ENCODE results near the gene CEP126.

CEP126 gene

DNA sequence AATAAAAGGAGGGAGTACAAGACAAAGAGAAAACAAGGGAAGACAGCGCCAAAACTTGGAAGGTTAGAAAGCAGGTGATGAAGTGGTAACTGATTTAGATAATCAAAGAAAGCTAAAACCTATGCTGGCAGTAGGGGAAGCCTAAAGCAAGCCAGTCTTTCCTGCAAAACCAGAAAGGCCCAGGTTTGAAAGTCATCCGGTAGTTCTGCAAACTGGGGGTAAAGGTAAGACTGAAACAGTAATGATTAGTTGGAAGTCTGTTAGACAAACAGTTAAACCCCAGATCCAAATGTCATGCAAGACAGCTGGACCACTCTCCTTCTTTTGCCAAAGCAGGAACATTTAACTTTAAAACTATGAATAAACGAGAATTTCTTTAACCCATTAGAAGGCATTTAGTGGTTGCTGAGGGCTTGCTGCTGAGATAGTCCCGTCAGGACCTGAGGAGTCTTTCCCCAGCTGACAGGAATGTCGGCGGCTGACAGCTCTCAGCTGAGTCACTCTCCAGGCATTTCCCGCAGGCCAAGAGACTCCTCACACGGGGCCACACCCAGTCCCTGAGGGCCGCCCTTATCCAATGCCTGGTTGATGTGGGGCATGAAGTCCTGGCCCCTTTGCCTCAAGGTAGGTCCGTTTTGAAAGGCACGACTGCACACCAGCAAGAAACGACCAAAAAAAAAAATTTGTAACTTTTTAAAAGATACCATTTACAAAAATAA, 96.1 kb downstream of the CEP126 start:
- no peak for DNase-seq

DNA sequence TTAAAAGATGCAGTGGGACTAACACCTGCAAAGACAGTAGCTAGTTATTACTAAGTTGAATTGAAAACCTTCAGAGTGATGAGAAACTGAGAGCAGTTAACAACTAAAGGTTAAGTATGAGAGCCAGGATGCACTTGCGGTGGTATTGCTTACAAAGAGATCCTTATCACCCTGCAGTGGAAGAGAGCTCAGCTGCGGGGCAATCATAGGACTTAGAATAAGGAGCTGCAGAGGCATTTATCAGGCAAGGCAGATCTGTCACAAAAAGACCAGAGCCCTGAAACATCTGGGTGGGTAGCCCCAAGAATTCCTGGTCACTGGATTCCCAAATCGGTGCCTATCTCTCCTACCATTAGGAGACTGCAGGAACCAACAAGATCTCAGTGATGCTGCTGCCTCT, 98.1 kb downstream of the CEP126 start:
- no peak for DNase-seq

DNA sequence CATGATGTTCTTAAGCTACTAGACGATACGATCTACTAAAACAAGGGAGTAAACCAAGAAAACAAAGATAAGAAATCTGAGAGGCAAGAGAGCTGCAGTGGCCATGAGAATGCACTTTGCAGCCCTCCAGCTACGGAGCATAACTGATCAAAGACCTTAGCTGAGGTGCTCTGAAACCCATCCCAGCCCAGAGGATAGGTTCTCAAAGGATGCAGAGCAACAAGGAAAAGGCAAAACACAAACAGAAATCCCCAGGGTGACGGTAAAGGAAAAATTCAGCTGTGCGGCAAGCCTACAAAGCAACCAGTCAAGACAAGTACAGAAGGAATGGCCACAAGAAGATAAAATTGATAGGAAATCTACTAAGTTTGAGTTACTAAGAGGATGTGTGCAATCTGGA, 99.9 kb downstream of the CEP126 start:
- DNase-seq: no peak

DNA sequence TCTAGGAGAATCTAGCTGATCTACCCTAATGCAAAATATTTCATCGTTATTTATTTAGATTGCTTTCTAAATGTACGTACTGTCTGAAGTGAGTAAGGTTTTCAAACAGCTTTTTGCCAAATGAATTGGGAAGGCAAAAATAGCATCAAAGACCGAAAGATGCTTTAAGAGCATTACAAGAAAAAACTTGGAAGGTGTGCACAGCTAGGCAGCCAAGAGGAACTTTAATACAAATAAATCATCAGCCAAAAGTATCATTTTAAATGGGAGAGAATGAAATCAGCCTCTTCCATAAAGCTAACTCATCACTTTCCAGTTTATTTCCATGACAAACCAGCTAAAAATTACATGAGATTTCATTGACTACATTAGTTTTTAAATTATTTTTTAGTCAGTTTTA, 102.2 kb downstream of the CEP126 start:
- DNase-seq: no peak

DNA sequence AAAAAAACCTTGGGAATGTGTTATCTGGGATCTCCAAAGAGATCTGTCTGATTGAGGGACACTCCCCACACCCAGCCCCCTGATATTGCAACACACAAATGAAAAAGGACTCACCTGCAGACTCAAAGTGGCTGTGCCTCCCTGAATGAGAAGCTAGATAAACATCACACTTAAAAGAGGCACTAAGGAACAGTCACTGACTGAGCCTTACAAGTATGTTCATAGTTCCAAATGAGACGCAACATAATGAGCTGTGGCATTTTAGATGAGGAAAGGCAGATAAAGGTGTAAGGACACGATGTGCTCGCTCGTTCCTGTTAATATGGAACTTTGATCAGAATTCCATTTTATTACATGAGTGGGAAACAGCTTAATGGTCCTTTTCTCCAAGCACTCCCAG, 111.4 kb downstream of the CEP126 start:
- DNase-seq: no peak

DNA sequence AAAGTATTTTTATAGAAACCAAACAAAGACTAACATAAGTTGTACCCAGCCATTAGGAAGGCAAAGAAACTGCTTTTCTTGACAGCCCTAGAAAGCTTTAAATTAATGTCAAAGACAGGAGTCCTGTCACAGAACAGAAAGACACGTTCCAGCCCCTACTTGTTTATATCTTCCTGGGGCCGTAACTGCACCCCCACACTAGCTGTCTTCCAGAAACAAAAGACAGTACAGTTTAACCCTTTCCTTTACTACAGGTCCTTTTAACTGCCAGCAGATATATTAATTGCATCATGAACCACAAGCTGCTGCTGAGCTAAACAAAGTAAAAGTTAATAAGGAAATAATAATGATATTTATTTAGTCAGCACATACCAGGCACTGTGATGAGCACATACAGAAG, 112.1 kb downstream of the CEP126 start:
- no peak for DNase-seq

DNA sequence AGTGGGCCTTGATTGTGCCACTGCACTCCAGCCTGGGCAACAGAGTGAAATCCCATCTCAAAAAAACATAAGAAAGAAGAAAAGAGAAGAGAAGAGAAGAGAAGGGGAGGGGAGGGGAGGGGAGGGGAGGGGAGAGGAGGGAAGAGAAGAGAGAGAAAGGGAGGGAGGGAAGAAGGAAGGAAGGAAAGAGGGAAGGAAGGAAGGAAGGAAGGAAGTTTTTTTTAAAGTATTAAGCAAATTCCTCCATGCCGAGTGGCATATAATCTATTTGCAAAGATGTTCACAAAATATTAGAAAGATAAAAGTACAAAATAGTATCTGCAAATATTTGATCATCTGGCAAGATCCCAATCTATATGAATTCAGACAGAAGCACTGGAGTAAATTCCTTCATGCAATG, 121.9 kb downstream of the CEP126 start:
- no peak for DNase-seq

DNA sequence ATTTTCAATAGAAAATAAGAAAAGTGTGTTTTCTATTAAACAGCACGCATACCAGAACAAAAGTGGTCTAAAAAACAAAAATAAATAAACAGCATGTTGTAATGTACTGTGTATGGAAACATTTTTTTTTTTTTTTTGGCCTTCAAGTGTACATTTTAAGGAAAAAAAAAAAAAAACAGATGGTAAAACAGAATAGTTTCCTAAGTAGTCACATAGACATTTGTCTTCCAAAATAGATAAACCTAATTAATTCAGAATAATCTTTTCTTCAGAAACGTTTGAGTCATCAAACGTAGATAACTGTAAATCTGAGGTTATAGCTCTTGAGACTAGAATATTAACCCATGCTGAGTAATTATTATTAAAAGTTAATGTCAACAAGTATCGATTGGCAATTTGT, 132.0 kb downstream of the CEP126 start:
- DNase-seq: no peak

DNA sequence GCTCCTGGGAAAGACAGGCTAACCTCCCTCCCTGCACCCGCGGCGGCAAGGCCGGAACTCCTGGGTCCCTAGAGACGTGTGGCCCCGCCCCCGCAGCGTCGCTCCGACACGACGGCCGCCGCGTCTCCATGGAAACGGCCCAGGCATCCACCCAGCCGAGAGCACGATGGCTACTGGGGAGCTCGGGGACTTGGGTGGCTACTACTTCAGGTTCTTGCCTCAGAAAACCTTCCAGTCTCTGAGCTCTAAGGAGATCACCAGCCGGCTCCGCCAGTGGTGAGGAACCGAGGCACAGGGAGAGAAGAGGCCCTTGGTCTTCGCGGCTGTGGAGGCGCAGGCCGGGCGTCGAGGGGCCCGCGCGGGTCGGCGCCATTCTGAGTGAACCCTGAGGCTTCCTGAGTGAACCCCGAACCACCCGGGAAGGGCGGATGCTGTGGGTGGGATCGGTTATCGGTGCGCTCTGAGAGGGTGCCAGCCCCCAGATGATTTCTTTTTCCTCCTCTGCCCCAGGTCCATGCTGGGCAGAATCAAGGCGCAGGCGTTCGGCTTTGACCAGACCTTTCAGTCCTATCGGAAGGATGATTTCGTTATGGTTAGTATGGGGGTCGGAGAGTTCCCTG, 132.6 kb downstream of the CEP126 start, which contains the start of gene CFAP300:
Gene CFAP300 (plus strand): TSS at position 133 of the 620 bp plus-strand sequence. CDS start 34 bp downstream, at position 167.
- DNase-seq: no peak
